Measurements from ENCODE around the gene PTPN3.

Gene PTPN3

GRCh38 chr9:109450346-109450745 lies 47.8 kb downstream of the PTPN3 start:
- DNase-seq = no peak

DNA sequence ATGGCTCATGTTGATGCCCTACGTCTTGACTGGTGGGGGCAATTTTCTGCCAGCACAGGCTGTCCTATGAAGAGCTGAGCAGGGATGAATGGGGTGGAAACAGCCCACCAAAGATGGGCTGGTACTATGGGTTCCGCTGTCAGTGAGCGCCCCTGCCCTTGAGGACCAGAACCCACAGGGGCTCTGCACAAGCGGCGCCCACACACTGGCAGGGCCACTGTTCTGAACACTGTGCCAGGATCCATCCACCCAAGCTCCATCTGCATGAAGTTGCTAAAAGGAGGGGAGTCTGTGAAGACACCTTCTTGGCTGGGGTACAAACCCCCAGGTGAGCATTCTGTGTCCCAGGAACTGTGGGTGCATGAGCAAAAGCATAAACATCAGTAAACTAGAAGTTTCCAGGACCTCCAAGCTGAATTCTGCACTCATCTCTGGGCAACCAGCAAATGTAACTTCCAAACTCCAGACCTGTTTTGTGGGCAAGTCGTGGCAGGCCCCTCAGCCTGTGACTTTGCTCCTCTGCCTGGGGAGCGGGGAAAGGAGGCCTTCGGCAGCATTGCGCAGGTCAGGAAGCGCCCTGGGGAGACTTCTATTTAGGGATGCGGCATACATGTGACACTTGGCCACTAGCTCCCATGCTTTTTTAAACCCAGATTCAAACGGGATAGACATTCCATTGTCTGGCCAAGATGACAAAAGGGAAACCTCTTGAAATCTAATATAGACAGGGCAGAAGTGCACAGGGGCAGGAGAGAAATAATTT lies 48.9 kb downstream of the PTPN3 start:
- no peak for DNase-seq

- DNase-seq = no peak
Observed at GRCh38 chr9:109448223-109448622, 49.9 kb downstream of the PTPN3 start.

DNA sequence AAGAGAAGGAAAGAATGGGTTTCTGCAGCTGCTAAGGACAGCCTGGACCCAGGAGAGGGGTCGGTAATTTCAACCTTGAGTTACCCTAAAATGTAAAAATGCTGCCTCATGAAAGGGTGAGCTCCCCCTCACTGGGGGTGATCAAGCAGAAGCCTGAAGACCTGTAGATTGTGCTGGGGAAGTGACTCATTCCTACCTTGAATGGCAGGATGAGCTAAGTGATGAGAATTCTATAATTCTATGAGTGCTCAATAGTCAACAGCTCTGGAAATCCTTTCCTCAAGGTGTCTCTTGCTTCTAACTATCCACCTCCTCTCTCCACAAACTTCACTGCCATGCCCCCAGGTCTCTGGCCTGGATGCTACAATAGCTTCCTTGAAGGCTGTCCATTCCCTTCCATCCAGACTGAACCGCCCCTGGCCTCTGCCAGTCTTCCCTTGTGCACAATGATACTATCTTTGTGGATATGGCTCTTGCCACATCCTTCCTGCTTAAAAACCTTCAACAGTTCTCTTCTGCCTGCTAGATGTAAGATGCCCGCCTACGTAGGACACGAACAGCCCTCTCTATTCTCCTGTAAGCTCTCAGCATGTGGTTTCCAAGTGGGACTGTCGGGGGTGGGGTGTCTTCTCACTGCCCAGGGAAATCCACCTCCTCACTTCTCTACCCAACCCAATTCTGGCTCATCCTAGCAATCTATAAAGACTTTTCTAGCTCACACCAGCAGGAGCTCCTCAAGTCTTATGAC lies 50.6 kb downstream of the PTPN3 start:
- DNase-seq = no peak

GRCh38 chr9:109444771-109445320 lies 53.3 kb downstream of the PTPN3 start:
- DNase-seq = no peak

- DNase-seq = no peak
Observed at GRCh38 chr9:109442716-109443115, 55.4 kb downstream of the PTPN3 start.

GRCh38 chr9:109441296-109441695 lies 56.8 kb downstream of the PTPN3 start:
- DNase-seq = no peak

GRCh38 chr9:109440797-109441287 lies 57.3 kb downstream of the PTPN3 start:
- DNase-seq = peak; percentile 23

DNA sequence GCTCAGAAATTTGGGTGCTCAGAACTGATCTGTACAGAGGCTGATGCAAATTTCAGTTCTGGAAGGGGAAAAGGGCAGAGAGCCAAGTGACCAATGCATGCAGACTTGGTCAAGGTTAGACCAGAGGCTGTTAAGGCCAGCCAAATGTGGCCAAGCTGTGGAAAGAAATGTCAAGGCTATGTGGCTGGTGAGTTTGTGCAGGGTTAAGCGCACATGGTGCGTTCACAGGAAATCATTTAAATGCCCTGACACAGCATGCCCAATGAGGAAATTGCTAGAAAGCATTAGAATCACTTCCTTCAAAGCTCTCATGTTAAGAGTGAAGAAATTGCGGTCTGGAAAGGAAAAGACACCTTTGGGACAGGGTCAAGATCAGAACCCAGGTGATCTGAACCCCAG lies 58.0 kb downstream of the PTPN3 start:
- DNase-seq = no peak

GRCh38 chr9:109439378-109440116 lies 58.6 kb downstream of the PTPN3 start:
- no peak for DNase-seq

GRCh38 chr9:109437286-109437685 lies 60.8 kb downstream of the PTPN3 start:
- DNase-seq = no peak

DNA sequence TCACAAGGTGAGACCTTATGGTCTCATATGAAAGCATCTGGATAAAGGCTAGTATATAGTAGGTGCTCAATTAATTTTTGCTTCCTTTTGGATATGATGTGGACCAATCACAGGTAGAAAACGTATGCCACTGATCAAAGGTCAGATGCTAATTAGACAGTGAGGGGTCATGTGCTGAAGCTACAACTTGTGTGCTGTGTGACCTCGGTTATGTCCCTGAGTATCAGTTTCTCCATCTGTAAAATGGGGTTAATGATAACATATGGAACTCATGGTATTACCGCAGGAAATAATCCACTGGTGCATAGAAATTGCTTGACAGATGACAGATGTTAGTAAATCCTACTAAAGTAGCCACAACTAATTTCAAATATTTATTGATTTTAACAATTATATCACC lies 62.0 kb downstream of the PTPN3 start:
- DNase-seq = no peak

DNA sequence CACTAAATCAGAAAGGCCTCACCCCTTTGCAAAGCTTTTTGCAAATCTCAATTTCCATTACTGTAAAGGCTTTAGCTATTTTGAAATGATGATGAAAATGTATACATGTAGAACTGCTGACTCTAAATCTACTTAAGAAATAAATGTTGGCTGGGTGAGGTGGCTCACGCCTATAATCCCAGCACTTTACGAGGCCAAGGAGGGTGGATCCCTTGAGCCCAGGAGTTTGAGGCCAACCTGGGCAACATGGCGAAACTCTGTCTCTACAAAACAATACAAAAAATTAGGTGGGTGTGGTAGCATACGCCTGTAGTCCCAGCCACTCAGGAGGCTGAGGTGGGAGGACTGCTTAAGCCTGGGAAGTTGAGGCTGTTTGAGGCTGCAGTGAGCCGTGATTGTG lies 64.6 kb downstream of the PTPN3 start:
- no peak for DNase-seq

GRCh38 chr9:109430231-109430630 lies 67.9 kb downstream of the PTPN3 start:
- DNase-seq = no peak

DNA sequence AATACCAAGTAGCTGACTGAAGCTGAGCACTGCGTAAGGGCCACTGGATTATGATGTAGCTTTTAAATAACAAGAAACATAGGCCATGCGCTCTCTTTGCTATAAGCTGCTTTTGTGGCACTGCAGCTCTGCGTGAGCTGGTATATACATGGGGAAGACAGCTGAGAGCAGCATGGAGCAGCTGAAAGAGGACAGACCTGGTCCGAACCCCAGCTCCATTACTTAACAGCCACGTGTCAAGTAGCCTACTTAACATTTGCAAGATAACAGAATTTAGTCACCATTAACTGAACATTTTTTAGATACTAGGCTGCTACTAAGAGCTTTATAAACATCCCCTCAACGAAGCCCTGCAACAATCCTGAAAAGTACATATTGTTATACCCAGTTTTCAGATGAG lies 69.3 kb downstream of the PTPN3 start:
- DNase-seq = no peak

GRCh38 chr9:109427886-109428285 lies 70.2 kb downstream of the PTPN3 start:
- no peak for DNase-seq

DNA sequence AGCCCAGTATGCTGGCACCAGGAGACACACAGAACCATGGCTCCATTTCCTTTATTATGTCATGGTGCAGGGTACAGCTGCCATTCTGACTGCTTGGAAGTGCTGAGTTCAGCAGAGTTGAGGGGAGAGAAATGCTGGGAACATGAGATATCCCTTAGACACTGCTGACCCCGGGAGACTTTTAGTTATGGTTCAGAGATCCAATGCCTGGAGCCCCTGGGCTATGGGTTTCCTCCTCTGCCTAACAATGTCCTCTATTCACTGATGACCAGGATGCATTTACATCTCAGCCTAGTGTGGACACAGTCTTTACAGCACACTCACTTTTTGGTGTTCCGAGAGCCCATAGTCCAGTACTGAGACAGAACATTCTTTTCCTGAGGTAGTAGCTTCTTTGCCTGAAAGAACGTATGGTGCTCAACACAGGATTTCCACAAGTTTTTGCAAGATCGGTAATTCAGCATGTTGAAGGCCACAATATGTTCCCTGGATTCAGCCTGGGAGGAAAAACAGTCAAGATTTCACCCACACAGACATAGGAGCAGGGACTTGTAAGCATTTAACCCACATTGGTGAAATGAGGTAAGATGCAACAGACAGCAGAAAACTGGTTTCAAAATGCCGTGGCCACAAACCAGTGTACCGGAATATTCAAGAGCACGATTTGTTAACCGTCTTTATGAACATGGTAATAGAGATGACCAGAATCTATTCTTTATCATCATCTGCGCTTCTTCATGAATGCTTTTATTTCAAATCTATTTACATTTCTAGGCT lies 71.3 kb downstream of the PTPN3 start:
- no peak for DNase-seq

- no peak for DNase-seq
Observed at GRCh38 chr9:109424618-109425017, 73.5 kb downstream of the PTPN3 start.

DNA sequence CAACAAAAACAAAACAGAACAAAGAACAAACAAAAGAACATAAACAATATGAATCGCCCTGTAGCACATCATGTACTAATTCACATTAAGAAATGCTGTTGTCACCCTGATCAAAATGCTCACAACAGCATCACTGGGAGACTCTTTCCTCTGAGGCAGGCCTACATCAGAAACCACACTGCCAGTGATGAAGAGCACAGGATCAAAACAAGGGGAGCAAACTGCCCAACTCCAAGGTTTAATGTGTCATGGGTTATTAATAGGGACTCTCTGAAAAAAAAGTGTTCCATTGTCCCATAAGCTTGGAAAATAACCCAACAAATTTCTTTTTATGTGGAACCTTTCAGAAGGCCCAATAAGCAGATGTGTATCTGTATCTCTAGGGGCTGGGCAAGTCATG lies 74.2 kb downstream of the PTPN3 start:
- no peak for DNase-seq

GRCh38 chr9:109422641-109423040 lies 75.5 kb downstream of the PTPN3 start:
- no peak for DNase-seq

DNA sequence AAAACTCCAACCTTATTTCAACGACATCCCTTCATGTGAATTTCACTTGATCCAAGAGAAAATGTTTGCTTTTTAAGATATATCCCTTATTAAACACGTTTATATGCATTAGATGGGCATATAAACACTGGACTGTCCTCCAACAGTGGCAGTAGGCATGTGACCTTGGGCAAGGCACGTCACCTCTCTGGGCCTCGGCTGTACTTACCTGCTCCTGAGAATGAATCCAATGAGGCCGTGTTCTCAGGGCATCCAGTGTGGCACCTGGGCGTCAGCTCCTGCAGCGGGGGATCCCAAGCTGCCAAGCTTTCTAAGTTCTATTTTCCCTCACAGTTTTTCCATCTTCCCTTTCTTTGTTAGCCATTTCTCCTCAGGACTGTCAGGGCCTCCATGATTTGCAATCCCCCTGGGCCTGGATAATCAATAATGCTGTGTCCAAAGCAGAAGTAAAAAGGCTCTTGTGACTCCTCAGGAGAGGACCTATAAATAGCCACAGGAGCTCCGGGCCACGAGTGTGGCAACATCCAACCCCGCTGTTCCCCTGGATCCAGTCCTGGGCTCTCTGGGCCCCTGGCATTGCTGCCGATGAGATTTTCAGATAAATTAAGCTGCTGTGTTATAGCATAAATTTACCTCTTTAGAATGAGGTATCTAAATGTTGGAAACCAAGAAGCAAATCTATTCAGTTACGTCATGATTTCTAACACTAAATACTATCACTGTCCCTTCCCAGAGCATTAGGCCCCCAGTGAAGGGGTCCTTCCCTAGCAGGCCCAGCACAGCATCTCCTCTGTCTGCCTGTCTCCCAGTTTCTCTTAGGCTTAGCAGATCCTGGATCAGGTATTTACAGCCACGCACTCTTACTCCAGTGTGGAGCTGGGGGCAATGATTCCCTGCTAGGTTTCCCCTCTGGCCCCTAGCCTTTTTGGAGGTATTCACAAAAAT lies 76.8 kb downstream of the PTPN3 start:
- no peak for DNase-seq
